Stimulated activated CD8-positive, alpha-beta memory T cell treated with anti-CD3 and anti-CD28 coated beads, Interleukin-7, amount 100 ng/mL, for 48 hours (primary cell): Measurements from ENCODE around the gene SCAPER.
"Not testable (repeated sequence)": the region's sequence is repeated elsewhere in the genome, so short reads cannot be mapped to it uniquely, and the experiment has no call there.

Experiments
- DNase-seq, 2 donors: peaks; one replicate each; pipeline ENCODE4 v3.0.0-alpha.2; 2020; ENCODE audit warnings: low read depth in 1 of 2; ENCODE audit errors: extremely low read depth in 1 of 2

SCAPER gene

DNA sequence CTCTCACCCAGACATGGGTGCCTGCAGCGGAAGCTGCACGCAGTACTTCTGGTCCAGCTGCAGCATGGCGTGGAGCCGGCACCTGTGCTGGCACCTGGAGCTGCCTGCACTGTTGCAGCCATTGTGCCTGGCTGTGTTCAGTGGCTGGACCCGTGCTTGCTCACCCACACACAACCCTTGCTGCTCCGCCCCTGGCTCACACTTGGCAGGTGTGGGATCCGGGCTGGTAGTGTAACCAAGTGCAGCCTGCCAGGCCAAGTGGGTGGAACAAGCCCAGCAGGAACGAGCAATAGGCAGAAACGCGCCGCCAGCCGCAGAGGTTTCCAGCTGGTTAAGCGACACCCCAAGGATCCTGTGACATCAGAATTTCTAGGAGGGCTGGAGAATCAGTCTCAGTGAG lies 11.2 kb upstream of the SCAPER start:
- no peak for DNase-seq

DNA sequence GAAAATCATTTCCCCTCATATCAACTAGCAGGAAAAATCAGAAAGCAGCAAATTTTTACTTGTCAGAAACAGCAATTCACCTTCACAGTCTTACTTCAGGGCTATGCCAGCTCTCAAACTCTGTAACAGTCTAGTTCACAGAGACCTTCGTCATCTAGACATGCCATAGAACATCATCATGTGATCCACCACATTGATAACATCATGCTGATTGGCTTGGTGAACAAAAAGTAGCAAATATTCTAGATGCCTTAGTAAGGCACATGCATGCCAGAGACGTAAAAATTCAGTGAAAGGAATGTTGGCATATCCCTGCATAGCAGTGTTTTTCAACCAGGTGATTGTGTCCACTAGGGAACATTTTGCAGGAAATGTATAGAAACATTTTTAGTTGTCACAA lies 8.6 kb upstream of the SCAPER start:
- no peak for DNase-seq

DNA sequence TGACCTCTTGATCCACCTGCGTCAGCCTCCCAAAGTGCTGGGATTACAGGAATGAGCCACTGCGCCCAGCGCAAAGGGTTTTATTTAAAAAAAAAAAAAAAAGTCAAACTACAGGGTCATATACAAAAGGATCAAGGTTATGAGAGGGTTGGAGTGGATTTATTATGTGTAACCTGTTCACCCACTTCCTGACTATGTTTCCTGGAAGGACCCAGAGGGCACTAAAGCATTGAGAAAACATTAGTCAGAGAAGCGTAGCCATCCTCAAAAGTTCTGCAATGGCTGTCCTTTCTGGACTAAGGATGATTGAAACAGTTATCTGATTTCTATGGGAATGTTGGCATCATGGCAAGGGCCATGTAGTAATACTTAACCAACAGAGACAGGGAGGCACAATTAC lies 7.3 kb upstream of the SCAPER start:
- DNase-seq: no peak

DNA sequence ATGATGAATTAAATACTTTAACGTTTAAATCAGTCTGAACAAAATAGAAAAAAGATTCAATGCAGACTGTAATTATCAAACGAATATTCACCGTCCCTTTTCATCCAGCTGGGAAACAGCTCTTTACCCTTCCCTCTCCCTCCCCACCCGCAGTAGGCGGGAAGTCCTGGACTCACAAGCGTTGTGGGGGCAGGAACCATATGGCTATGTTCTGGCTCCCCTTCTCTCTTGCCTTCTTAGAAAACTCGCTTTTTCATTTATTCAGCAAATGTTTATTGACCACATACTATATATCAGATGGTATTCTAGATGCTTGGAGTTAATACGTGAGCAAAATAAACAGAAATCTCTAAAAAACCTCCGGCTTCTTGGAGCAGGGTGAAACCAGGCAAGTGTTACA lies 715 bp upstream of the SCAPER start:
- DNase-seq: no peak

DNA sequence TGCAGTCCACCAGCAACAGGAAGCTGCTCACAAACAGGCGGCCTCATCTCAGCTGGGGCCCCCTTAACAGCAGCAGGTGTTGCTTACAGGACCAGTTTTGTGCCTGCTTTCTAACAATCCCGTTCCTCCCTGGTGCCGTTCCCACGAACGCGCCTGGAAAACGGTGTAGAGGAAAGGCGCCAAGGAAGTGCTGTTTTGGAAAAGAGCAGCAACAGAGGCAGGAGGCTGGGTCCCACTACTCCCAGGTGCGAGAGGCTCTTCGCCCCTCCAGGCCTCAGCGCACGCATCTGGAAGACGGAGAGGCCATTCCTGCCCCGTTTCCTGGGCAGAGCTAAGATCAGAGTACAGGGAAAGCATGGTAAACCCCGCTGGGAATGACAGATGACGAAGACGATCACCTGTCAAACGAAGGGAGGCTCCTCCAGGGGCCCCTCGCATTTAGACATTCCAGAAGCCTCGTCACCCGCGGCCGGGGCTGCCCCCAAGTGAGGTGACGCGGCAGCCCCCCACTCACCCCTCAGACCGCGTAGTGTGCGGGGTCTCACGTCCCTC lies 603 bp downstream of the SCAPER start:
- DNase-seq: no peak

DNA sequence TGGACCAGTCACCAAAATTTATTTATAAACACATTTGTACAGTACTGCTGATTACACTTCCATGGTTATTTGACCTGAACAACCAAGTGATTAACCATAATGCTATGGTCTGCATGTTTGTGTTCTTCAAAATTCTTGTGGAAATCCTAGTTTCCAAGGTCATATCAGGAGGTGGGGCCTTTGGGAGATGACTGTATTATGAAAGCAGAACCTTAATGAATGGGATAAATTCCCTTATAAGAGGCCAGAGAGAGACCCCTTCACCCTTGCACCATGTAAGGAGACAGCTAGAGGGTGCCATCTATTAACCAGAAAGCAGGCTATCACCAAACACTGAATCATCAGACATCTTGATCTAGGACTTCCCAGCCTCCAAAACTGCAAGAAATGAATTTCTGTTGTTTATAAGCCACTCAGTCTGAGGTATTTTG lies 1.9 kb downstream of the SCAPER start:
- DNase-seq: no peak

DNA sequence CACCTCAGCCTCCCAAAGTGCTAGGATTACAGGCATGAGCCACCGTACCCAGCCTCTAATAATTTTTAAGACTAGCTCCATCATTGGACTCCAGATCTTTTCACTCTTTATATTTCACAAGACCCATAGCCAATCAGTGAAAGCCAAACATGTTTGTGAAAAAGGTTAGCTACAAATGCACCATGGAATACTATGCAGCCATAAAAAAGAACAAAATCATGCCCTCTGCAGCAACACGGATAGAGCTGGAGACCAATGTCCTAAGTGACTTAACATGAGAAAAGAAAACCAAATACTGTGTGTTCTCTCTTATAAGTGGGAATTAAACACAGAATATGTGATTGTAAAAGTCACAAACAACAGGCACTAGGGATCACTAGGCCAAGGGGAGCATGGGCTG lies 3.2 kb downstream of the SCAPER start:
- DNase-seq: no peak

DNA sequence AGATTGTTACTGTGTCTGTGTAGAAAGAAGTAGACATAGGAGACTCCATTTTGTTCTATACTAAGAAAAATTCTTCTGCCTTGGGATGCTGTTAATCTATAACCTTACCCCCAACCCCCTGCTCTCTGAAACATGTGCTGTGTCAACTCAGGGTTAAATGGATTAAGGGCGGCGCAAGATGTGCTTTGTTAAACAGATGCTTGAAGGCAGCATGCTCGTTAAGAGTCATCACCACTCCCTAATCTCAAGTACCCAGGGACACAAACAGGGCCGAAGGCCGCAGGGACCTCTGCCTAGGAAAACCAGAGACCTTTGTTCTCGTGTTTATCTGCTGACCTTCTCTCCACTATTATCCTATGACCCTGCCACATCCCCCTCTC lies 5.2 kb downstream of the SCAPER start:
- not testable (repeated sequence) for DNase-seq

DNA sequence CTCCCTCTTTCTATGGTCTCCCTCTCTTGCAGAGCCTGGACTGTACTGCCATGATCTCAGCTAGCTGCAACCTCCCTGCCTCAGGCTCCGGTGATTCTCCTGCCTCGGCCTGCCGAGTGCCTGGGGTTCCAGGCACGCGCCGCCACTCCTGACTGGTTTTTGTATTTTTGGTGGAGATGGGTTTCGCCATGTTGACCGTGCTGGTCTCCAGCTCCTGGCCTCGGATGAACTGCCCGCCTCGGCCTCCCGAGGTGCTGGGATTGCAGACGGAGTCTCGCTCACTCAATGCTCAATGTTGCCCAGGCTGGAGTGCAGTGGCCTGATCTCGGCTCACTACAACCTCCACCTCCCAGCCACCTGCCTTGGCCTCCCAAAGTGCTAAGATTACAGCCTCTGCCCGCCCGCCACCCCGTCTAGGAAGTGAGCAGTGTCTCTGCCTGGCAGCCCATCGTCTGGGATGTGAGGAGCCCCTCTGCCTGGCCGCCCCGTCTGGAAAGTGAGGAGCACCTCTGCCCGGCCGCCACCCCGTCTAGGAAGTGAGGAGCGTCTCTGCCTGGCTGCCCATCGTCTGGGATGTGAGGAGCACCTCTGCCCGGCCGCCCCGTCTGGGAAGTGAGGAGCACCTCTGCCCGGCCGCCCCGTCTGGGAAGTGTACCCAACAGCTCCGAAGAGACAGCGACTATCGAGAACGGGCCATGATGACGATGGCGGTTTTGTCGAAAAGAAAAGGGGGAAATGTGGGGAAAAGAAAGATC lies 5.8 kb downstream of the SCAPER start:
- not testable (repeated sequence) for DNase-seq

DNA sequence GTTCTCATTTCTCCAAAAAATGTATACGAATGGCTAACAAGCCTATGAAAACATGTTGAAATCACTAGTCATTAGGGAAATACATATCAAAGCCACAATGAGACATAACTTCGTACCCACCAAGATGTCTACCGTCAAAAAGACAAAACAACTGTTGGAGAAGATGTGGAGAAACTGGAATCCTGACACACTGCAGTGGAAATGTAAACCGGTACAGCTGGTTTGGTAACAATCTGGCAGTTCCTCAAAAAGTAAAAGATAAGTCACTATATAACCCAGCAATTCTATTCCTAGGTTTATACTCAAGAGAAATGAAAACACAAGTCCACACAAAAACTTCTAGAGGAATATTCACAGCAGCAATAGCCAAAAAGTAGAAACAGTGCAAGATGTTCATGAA lies 7.0 kb downstream of the SCAPER start:
- DNase-seq: no peak

DNA sequence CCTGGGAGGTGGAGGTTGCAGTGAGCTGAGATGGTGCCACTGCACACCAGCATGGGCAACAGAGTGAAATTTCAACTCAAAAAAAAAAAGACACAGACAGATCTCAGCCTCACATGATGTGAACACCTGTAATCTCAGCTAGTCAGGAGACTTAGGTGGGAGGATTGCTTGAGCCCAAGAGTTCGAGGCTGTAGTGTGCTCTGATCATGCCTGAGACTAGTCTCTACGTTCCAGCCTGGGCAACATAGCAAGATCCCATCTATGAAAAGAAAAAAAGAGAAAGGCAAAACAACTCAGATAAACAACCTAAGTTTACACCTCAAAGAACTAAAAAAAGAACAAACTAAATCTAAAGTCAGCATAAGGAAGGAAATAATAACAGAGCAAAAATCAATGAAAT lies 11.0 kb downstream of the SCAPER start:
- no peak for DNase-seq

DNA sequence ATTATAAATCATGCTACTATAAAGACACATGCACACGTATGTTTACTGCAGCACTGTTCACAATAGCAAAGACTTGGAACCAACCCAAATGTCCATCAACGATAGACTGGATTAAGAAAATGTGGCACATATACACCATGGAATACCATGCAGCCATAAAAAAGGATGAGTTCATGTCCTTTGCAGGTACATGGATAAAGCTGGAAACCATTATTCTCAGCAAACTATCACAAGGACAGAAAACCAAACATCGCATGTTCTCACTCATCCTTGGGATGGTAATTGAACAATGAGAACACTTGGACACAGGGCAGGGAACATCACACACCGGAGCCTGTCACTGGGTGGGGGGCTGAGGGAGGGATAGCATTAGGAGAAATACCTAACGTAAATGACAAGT lies 12.3 kb downstream of the SCAPER start:
- not testable (repeated sequence) for DNase-seq

DNA sequence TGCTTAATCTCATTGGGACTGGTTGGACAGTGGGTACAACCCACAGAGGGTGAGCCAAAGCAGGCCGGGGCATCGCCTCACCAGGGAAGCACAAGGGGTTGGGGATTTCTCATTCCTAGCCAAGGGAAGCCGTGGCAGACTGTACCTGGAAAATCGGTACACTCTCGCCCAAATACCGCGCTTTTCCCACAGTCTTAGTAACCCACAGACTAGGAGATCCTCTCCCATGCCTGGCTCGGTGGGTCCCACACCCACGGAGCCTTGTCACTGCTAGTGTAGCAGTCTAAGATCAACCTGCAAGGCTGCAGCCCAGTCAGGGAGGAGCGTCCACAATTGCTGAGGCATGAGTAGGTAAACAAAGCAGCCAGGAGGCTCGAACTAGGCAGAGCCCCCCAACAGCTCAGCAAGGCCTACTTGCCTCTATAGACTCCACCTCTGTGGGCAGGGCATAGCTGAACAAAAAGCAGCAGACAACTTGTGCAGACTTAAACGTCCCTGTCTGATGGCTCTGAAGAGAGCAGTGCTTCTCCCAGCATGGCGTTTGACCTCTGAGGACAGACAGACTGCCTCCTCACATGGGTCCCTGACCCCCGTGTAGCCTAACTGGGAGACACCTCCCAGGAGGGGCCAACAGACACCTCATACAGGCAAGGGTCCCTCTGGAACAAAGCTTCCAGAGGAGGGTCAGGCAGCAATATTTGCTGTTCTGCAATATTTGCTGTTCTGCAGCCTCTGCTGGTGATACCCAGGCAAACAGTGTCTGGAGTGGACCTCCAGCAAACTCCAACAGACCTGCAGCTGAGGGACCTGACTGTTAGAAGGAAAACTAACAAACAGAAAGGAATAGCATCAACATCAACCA lies 17.6 kb downstream of the SCAPER start:
- DNase-seq: not testable (repeated sequence)

DNA sequence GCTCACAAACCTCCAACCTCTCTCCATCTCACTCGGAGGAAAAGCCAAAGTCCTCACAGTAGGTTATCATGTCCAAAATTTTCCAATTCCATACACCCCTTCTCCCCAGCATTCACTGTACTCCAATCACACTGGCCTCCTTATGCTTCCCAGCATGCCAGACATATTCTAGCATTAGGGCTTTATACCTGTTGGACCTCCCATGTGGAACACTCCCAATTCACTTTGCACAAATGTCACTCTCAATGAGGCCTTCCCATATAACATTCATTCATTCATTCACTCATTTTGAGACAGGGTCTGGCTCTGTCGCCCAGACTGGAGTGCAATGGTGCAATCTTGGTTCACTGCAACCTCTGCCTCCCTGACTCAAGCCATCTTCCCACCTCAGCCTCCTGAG lies 19.9 kb downstream of the SCAPER start:
- no peak for DNase-seq

DNA sequence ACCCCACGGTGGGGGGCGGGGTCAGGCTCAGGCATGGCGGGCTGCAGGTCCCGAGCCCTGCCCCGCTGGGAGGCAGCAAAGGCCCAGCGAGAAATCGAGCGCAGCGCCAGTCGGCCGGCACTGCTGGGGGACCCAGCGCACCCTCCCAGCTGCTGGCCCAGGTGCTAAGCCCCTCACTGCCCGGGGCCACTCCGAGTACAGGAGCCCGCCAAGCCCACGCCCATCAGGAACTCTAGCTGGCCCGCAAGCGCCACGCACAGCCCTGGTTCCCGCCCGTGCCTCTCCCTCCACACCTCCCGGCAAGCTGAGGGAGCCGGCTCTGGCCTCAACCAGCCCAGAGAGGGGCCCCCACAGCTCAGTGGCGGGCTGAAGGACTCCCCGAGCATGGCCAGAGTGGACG lies 29.2 kb downstream of the SCAPER start:
- no peak for DNase-seq

DNA sequence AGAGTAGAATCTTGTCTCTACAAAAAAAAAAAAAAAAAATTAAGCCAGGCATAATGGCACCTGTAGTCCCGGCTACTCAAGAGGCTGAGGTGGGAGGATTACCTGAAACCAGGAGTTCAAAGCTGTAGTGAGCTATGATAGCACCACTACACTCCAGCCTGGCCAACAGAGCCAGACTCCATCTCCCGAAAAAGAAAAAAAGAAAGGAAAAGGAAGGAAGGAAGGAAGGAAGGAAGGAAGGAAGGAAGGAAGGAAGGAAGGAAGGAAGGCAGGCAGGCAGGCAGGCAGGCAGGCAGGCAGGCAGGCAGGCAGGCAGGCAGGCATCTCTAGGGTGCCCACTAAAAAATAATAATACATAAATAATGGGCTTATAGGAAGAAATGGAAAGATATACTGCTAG lies 32.1 kb downstream of the SCAPER start:
- not testable (repeated sequence) for DNase-seq

DNA sequence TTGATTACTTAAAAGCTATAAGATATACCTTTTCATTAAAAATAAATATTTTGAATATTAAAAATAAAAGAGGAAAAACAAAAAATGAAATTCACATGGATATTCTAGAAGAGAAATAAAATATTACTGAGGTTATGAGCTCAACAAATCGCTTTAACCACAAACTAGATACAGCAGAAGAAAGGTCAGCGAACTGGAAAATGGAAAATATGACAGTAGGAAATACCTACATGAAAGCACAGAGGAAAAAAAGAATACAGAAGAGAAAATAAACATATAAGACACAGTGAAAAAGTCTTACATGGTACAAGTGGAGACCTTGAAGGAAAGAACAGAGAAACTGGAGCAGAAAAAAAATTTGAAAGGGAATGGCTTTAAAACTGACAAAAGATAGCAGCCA lies 33.2 kb downstream of the SCAPER start:
- no peak for DNase-seq

DNA sequence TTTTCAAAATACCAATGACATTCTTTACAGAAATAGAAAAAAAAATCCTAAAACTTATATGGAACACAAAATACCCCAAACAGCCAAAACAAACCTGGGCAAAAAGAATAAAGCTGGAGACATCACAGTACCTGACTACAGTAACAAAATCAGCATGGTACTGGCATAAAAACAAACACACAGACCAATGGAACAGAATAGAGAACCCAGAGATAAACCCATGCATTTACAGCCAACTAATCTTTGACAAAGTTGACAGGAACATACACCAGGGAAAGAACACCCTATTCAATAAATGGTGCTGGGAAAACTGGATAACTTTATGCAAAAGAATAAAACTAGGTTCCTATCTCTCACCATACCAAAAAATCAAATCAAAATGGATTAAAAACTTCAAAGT lies 36.4 kb downstream of the SCAPER start:
- DNase-seq: no peak

DNA sequence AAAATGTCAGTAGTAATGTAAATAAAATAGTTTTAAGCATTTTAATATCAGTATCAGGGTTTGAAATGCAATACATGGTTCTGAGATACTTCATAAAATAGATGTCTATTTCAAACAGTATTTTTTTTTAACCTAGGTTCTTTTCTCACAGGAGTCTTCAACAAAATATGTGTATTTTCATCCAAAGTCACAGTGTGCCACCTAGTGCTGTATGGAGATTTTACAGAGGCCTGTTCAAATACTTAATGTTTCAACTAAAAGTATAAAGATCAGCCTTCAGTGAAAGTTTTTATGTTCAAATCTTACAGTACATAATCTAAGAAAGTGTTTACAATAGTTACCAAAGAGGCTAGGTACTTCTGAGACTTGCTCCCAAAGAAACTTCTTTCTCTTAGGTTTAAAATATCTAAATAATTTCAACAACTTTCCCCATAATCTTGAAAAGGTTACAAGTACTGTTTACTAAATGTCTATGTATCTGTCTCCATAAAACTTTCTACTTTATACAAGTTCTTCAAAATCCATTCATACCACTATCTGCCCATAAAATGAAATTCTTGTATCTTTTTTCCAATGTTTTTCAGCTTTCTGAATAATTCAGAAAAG lies 38.3 kb downstream of the SCAPER start:
- no peak for DNase-seq

DNA sequence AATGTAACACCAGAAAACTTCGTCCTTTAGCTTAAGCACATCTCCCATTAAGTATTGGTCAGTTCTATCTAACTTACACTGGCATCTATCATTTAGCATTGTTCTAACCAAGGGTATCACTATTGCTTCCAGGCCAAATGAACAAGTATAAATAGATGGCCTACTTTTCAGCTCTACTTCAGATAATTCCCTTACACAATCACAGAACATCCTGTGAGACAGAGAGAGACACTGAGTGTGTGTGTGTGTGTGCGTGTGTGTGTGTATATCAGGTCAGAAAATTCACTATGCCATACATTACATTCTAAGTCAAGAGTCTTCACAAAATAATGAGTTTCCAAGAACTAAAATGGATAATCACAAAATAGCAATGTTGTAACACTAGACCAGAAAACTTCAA lies 39.1 kb downstream of the SCAPER start:
- no peak for DNase-seq

DNA sequence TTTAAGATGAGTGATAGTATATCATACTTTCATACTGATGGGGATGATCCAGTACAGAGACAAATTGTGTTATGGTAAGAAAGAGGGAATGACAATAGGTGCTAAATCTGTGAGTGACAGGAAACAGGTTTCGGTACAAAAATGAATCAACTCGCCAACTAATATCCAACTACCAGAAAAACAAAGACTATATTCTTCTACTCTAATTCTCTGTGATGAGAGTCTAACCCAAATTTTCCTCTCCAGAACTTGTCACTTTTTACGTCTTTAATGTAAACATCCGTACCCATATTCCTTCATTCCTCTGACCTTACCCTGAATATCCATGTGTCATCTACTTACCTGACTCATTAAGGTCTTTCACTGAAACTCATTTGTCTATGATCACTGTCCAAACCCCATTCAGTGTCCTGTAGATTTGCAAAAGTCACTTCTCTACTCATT lies 39.6 kb downstream of the SCAPER start:
- DNase-seq: no peak

DNA sequence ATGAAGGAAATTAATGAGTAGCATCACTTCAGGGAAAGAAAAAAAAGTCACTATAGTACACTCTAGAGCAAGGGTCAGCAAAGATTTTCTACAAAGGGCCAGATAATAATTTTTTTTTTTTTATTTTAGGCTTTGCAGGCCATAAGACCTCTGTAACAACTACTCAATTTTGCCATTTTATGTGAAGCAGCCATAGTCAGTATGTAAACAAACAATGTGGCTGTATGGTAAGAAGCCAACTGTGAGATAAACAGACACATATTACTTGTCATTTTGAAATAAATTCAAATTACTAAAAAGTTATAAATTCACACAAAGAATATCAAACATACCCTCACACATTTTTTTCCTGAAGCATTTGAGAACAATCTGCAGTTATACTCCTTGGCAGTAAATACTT lies 40.6 kb downstream of the SCAPER start:
- DNase-seq: no peak
